OCI-LY3 (cell line): ENCODE data around the gene UFSP1.
"Not testable (repeated sequence)": the region's sequence is repeated elsewhere in the genome, so short reads cannot be mapped to it uniquely, and the experiment has no call there.

Experiments used
- H2AFZ ChIP-seq: fragments of 200-600, 300-600 bp; shearing (Covaris generic); 2 replicates; pipeline ENCODE4 v1.6.0; 2014; ENCODE audit warnings: antibody characterized with exemption, low read depth, low read length
- H3K27ac ChIP-seq: fragments of 200-600, 300-600 bp; sonication (generic); 2 replicates; pipeline ENCODE4 v1.5.1; 2014; ENCODE audit warnings: mild to moderate bottlenecking, low read length, moderate library complexity, mixed read lengths
- H3K27me3 ChIP-seq: fragments of 200-600, 300-600 bp; sonication (generic); 2 replicates; pipeline ENCODE4 v1.6.1; 2014; ENCODE audit warnings: low read depth, low read length, mixed read lengths
- H3K36me3 ChIP-seq: fragments of 200-600, 300-600 bp; sonication (generic); replicated peaks from 2 replicates; pipeline ENCODE3; 2014; ENCODE audit warnings: low read depth, low read length, mixed read lengths
- H3K4me1 ChIP-seq: fragments of 300-600, 200-600 bp; sonication (generic); 2 replicates; pipeline ENCODE4 v1.6.1; 2014; ENCODE audit warnings: low read length, mixed read lengths
- H3K4me2 ChIP-seq: fragments of 200-600, 300-600 bp; sonication (generic); 2 replicates; pipeline ENCODE4 v1.6.1; 2014; ENCODE audit warnings: low read length, mixed read lengths
- H3K4me3 ChIP-seq: fragments of 300-600, 200-600 bp; sonication (generic); 2 replicates; pipeline ENCODE4 v1.5.1; 2014; ENCODE audit warnings: antibody characterized with exemption, mild to moderate bottlenecking, low read length, moderate library complexity
- H3K79me2 ChIP-seq: fragments of 300-600, 200-600 bp; shearing (Covaris generic); 2 replicates; pipeline ENCODE4 v1.6.1; 2014; ENCODE audit warnings: mild to moderate bottlenecking, low read length, mixed read lengths
- H3K9ac ChIP-seq: fragments of 300-600, 200-600 bp; shearing (Covaris generic); 2 replicates; pipeline ENCODE4 v1.6.0; 2014; ENCODE audit warnings: mild to moderate bottlenecking, low read length, moderate library complexity
- H3K9me3 ChIP-seq: fragments of 200-600, 300-600 bp; shearing (Covaris generic); 2 replicates; pipeline ENCODE4 v1.6.1; 2014; ENCODE audit warnings: low read length, mixed read lengths; ENCODE audit not compliant: insufficient read depth
- H4K20me1 ChIP-seq: fragments of 200-600, 300-600 bp; sonication (generic); 2 replicates; pipeline ENCODE4 v1.6.1; 2016; ENCODE audit warnings: low read length, mixed read lengths; ENCODE audit not compliant: insufficient read depth
- CTCF ChIP-seq: fragments of 200-600, 300-600 bp; sonication (generic); IDR thresholded peaks from 2 replicates; pipeline ENCODE4 v1.5.1; 2014; ENCODE audit warnings: antibody characterized with exemption, low read length, low read depth
- EZH2phosphoT487 ChIP-seq: fragments of 200-600 bp; shearing (Covaris generic); IDR thresholded peaks from 2 replicates; pipeline ENCODE4 v1.6.1; 2018; ENCODE audit warnings: antibody characterized with exemption, mixed run types, low read depth

UFSP1 gene

GRCh38 chr7:100911484-100911883 lies 22.0 kb upstream of the UFSP1 start:
- H3K9me3 ChIP-seq, result no peaks in the 10 kb centered on the region
- H3K27ac ChIP-seq, result no peak overlapping the region
- H3K4me3 ChIP-seq, result no peak overlapping the region
- TF ChIP-seq CTCF (no peak), EZH2phosphoT487 (no peak)
- H3K4me1 ChIP-seq, result peaks cover 4% of the 10 kb centered on the region
- no peaks in the 10 kb centered on the region for H3K79me2 ChIP-seq
- no peaks in the 10 kb centered on the region for H4K20me1 ChIP-seq
- no peaks in the 10 kb centered on the region for H3K27me3 ChIP-seq
- H2AFZ ChIP-seq, result no peak overlapping the region
- H3K9ac ChIP-seq, result no peak overlapping the region
- H3K36me3 ChIP-seq, result no peaks in the 10 kb centered on the region
- H3K4me2 ChIP-seq, result no peak overlapping the region

GRCh38 chr7:100910443-100910842 lies 20.9 kb upstream of the UFSP1 start:
- not testable (repeated sequence) for H3K79me2 ChIP-seq, H3K9ac ChIP-seq, H3K36me3 ChIP-seq, H4K20me1 ChIP-seq, H2AFZ ChIP-seq, H3K27ac ChIP-seq, H3K4me3 ChIP-seq, H3K4me1 ChIP-seq, H3K4me2 ChIP-seq, H3K9me3 ChIP-seq, H3K27me3 ChIP-seq

- no peak overlapping the region for H3K4me3 ChIP-seq
- H3K79me2 ChIP-seq, result no peaks in the 10 kb centered on the region
- H3K4me2 ChIP-seq, result no peak overlapping the region
- H2AFZ ChIP-seq, result no peak overlapping the region
- H4K20me1 ChIP-seq, result no peaks in the 10 kb centered on the region
- no peak overlapping the region for H3K27ac ChIP-seq
- H3K4me1 ChIP-seq, result no peaks in the 10 kb centered on the region
- no peaks in the 10 kb centered on the region for H3K9me3 ChIP-seq
- H3K36me3 ChIP-seq, result no peaks in the 10 kb centered on the region
- H3K27me3 ChIP-seq, result no peaks in the 10 kb centered on the region
- H3K9ac ChIP-seq, result no peak overlapping the region
- no peak for TF ChIP-seq CTCF
- TF ChIP-seq EZH2phosphoT487, result no peak
Observed at GRCh38 chr7:100908512-100908911, 19.0 kb upstream of the UFSP1 start.

- Histone ChIP-seq H2AFZ (no peak overlapping the region), H3K9ac (no peak overlapping the region), H3K27me3 (peaks cover 2% of the 10 kb centered on the region; the same call in 1 of the 2 replicates), H3K4me1 (no peaks in the 10 kb centered on the region), H3K9me3 (no peaks in the 10 kb centered on the region), H3K4me2 (no peak overlapping the region), H3K4me3 (no peak overlapping the region), H3K79me2 (no peaks in the 10 kb centered on the region), H4K20me1 (no peaks in the 10 kb centered on the region), H3K27ac (no peak overlapping the region), H3K36me3 (no peaks in the 10 kb centered on the region)
- no peak for TF ChIP-seq CTCF
- no peak for TF ChIP-seq EZH2phosphoT487
Observed at GRCh38 chr7:100902638-100903037, 13.1 kb upstream of the UFSP1 start.

- H3K9ac ChIP-seq, result no peak overlapping the region
- TF ChIP-seq EZH2phosphoT487, result no peak
- TF ChIP-seq CTCF, result no peak
- H3K27me3 ChIP-seq, result peaks cover 2% of the 10 kb centered on the region; the same call in 1 of the 2 replicates
- H3K9me3 ChIP-seq, result no peaks in the 10 kb centered on the region
- H3K27ac ChIP-seq, result no peak overlapping the region
- H2AFZ ChIP-seq, result no peak overlapping the region
- H3K79me2 ChIP-seq, result no peaks in the 10 kb centered on the region
- no peak overlapping the region for H3K4me2 ChIP-seq
- H4K20me1 ChIP-seq, result no peaks in the 10 kb centered on the region
- no peaks in the 10 kb centered on the region for H3K4me1 ChIP-seq
- no peak overlapping the region for H3K4me3 ChIP-seq
- no peaks in the 10 kb centered on the region for H3K36me3 ChIP-seq
Observed at GRCh38 chr7:100901921-100902332, 12.4 kb upstream of the UFSP1 start.
